SK-MEL-5 (cell line): Measurements from ENCODE around the gene SLC19A1. TPM values are rescaled to one million over a fixed set of nuclear protein-coding genes. Genes with fewer than 3 reads are reported as not detected.
"Not testable (repeated sequence)": the region's sequence is repeated elsewhere in the genome, so short reads cannot be mapped to it uniquely, and the experiment has no call there.

Source experiments
- DNase-seq: peaks from one replicate; pipeline ENCODE4 v3.0.0-alpha.2; 2016; ENCODE audit warnings: low read depth, low spot score
- in situ Hi-C: cut with HindIII; loops from 2 replicates; pipeline ENCODE4 v1.10.0; 2016; ENCODE audit warnings: low sequenced_read_pairs, high pct_unique_total_duplicates, low pct_unique_long_range_greater_than_20kb
- total RNA-seq: library from RNA; depleted of rRNA; stranded (reverse); fragments of >200 nt; shearing (Covaris generic); gene quantifications from 2 replicates; pipeline ENCODE4 v1.2.3, GENCODE V29; 2014

SLC19A1 gene
- total RNA-seq, 1 experiment from 2014 or later: 12.7 TPM

DNA sequence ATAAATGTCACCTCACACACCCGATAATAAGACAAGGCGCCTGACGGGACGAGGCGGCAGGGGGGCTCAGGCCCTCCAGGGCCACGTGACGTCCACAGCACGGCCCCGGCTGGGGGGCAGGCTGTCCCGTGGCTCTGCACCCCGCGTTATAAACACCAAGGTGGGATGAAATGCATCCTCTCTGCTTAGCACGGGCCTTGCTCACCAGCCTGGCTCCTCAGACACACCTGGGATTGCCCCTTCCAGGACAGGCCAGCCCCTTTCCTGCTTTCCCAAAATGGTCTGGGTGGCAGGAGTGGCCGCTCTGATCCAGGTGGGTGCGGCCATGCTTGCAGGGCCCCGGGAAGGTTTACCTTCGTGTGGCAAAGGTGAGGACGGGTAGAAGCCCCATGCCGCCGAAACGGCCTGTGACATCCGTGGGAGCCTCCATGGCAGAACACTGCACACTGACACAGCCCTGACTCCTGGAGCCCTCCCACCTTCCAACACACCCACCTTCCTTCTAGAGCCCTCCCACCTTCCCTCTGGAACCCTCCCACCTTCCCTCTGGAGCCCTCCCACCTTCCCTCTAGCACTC lies 35.9 kb downstream of the SLC19A1 start:
- no peak for DNase-seq
- in situ Hi-C loops: no loop called here

GRCh38 chr21:45505416-45506021 lies 36.7 kb downstream of the SLC19A1 start:
- DNase-seq: no peak
- in situ Hi-C loops: no loop called here

DNA sequence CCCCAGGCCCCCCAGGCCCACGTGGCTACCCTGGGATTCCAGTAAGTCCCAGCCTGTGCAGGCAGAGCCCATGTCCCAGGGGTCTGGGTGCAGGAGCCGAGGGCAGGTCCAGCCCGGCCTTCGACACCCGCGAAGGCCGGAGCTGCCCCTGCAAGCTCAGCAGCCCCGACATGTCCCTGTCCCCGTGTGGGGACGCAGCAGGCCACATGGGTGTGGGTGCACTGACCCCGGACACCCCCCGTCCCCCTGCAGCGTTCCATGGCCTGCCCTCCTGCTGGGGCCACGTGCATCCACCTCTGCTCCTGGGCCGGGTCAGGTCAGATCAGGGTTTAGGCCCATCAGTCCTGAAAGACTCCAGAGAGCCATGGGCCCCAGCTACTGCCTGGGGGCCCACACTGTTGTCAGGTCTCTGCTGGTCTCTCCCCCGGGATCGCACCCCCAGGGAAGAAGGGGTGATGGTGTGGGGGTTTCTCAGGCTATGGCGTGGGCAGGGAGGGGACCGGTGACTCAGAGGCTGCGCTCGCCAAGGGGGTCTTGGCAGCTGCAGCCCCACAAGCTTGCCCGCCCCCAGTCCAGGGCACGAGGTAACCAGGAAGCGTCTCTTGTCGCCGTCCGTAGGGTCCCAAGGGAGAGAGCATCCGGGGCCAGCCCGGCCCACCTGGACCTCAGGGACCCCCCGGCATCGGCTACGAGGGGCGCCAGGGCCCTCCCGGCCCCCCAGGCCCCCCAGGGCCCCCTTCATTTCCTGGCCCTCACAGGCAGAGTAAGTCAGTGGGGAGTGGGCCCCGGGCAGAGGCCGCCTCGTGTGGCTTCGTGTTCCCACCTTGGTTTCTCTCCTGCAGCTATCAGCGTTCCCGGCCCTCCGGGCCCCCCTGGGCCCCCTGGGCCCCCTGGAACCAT lies 37.5 kb downstream of the SLC19A1 start:
- in situ Hi-C loops: no loop called here
- DNase-seq: no peak

DNA sequence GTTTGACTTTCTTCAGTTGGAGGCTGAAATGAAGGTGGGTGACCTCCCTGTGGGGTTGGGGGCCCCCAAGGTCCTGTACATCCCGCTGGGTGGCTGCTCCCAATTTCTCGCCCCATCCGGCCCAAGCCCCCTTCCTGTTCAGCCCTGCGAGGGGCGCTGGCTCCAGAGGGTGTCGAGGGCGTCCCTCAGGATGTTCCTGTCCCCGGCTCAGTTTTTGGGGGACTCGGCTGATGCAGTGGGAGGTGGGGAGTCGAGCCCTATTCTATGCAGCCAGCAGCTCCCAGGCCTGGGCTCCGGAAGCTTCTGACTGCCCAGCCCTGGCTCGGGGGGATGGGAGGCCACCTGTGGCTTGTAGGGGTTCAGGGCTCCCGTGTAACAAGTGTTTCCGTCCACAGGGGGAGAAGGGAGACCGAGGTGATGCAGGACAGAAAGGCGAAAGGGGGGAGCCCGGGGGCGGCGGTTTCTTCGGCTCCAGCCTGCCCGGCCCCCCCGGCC lies 38.2 kb downstream of the SLC19A1 start:
- no peak for DNase-seq

GRCh38 chr21:45503226-45503625 lies 39.0 kb downstream of the SLC19A1 start:
- in situ Hi-C loops, DNase-seq: not testable (repeated sequence)

More for the DNA sequence above, 38.2 kb downstream of the SLC19A1 start:
- in situ Hi-C loops: no loop called here

DNA sequence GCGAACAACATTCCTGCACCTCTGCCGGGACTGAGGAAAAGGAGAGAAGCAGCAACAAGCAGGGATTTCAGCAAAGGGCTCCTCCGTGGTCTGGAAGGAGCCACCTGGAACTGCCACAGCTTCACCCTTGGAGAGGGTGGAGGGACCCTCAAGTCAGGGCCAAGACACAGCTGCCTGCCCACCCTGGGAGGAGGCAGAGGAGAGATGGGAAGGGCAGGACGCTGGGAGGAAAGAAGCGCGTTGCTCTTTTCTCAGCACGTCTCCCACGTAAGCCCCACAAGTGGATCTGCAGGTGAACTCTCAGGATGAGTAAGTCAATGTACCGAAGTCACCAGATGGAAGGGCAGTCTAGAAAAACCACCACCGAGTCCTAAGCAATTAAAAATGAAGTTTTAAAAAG lies 39.6 kb downstream of the SLC19A1 start:
- in situ Hi-C loops: no loop called here
- DNase-seq: no peak

DNA sequence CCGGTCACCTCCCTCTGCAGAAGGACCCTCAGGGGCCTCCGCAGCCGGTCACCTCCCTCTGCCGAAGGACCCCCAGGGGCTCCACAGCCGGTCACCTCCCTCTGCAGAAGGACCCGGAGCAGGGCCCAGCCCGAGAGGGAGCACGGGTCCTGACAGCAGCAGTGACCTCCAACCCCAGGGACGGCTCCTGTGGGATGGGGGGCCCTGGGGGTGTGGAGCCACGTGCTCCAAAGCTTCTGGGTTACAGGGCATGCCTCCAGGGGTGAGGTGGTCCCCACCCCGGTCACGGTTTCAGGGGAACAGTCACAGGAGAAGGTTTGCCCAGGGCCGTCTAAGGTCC lies 40.3 kb downstream of the SLC19A1 start:
- DNase-seq: no peak
- in situ Hi-C loops: no loop called here

- in situ Hi-C loops, DNase-seq: not testable (repeated sequence)
Measured at GRCh38 chr21:45501081-45502005, 40.9 kb downstream of the SLC19A1 start.

DNA sequence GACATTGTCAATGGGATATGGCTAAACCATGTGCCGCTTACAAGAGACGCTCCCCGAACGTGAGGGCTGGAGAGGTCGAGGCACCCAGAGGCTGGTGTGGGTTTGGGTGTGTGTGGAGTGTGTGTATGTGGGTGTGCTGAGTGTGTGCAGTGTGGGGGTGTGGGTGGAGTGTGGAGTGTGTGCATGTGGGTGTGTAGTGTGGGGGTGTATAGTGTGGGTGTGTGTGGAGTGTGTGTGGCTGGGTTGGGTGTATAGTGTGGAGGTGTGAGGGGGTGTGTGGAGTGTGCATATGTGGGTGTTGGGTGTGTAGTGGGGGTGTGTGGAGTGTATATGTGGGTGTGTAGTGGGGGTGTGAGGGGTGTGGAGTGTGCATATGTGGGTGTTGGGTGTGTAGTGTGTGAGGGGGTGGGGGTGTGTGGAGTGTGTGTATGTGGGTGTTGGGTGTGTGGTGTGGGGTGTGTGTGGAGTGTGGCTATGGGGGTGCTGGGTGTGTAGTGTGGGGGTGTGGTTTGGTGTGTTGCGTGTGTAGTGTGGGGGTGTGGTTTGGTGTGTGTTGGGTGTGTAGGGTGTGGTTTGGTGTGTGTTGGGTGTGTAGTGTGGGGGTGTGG lies 42.2 kb downstream of the SLC19A1 start:
- DNase-seq: no peak
- in situ Hi-C loops: no loop called here

DNA sequence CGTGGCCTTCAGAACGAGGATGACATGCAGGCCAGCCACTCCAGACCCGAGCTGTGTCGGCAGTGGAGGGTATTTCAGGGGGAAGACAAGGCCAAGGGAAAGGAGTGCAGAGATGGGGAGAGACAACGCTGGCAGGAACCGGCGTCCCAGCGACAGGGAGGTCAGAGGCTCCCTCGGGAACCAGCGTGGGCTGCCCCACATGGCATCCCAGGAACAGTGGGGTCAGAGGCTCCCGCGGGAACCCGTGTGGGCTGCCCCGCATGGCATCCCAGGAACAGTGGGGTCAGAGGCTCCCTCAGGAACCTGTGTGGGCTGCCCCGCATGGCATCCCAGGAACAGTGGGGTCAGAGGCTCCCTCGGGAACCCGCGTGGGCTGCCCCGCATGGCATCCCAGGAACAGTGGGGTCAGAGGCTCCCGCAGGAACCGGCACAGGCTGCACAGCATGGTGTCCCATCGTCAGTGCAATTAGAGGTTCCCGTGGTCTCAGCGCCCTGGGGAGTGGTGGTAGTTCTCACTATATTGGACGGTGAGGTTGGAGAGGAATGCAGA lies 43.0 kb downstream of the SLC19A1 start:
- in situ Hi-C loops: no loop called here

DNA sequence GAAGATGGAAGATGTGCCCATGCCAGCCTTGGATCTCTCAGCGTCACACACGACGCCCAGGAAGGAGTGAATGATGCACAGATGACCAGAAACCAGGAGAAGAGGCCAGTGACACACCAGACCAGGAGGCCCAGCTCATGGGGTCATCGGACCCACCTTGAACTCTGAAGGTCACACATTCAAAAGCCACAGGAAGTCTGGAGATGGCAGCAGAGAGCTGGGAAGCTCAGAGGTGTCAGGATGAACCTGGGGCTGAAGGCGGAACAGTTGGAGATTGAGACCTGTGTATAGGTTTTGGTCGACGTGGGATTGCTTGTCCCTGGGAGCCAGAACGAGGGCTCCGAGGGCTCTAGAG lies 43.6 kb downstream of the SLC19A1 start:
- in situ Hi-C loops: no loop called here
- DNase-seq: no peak

More for the DNA sequence above, 43.0 kb downstream of the SLC19A1 start:
- DNase-seq: no peak

GRCh38 chr21:45497846-45498645 lies 44.2 kb downstream of the SLC19A1 start:
- in situ Hi-C loops: no loop called here
- DNase-seq: no peak

DNA sequence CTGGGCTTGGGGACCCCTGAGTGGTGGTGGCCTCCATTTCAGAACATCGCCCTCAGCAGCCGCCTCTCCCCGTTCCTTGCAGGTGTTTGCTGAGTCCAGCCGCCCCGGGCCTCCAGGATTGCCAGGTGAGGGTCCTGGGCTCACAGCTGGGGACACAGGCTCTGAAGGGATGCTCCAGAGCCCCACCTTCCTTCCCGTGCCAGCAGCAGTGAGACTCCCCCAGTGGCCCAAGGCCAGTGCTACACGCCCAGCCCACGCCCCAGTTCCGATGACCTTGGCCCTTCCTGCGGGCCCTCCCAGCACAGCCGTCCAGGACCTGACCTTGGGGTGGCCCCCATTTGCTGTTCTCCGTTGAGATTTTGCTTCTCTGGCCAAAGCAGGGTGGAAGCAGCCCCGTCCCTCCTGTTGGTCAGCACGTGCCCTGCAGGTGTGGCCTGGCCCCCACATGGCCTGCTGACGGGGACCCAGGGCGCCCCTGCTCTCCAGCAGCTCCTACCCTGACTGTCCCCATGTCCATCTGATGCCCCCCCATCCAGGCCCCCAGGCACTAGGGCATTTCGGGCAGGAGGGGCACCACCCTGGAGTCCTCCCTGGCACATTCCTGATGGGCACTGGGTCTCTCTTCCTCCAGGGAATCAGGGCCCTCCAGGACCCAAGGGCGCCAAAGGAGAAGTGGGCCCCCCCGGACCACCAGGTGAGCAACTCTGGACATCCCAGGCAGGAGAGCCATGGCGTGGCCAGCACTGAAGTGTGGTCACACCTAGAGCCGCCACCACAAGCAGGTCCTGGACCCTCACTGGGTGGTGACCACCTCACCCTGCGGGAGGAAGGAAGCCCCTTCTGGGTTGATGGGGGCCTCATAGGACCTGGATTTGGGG lies 45.0 kb downstream of the SLC19A1 start:
- no peak for DNase-seq
- in situ Hi-C loops: no loop called here

DNA sequence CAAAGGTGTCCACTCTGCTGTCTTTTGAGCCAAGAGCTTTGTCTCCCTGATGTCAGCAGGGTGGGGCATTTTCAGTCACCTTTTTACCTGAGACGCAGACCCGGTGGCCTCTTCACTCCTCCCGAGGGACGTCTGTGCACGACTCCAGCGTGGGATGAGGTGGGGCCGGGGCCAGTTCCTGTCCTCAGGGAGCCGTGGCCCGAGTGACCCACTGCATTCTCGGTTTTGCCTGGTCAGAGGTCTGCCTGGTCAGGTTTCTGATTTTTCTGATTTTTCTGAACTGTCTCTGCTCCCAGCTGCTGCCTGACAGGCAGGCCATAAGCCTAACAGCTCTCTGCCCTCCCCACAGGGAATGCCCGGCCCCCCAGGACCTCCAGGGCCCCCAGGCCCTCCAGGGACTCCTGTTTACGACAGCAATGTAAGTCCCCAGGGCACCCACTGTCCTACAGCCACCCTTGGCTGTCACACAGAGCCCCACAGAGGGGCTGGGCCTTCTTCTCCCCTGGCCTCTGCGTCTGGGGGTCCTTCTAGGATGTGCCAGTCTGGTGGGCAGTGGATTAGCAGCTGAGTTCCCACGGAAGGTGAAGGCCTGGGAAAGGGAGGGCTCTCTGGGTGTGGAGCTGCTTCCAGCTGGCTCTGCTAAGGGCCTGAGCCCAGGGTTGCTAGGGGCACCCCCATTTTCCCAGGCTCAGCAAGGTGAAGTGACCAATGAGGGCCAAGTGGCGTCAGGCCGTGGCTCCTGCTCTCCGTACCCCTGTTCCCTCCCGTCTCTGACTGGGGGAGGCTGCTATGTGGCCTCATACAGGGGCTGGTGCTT lies 45.9 kb downstream of the SLC19A1 start:
- no peak for DNase-seq
- in situ Hi-C loops: no loop called here
